Erythroblast (primary cell): ENCODE measurements around the gene RNF123.
A peak's percentile ranks its signal among the peaks of the same experiment; 100 is the strongest.
"Not testable (repeated sequence)": the region's sequence is repeated elsewhere in the genome, so short reads cannot be mapped to it uniquely, and the experiment has no call there.

Experiments
- GATA1 ChIP-seq: IDR thresholded peaks from 2 replicates; pipeline ENCODE4 v1.6.1; 2011; ENCODE audit warnings: low read depth, mild to moderate bottlenecking, control low read depth, low read length, moderate library complexity
- POLR2A ChIP-seq: IDR thresholded peaks from 2 replicates; pipeline ENCODE4 v1.6.1; 2011; ENCODE audit warnings: mild to moderate bottlenecking, low read length

DNA sequence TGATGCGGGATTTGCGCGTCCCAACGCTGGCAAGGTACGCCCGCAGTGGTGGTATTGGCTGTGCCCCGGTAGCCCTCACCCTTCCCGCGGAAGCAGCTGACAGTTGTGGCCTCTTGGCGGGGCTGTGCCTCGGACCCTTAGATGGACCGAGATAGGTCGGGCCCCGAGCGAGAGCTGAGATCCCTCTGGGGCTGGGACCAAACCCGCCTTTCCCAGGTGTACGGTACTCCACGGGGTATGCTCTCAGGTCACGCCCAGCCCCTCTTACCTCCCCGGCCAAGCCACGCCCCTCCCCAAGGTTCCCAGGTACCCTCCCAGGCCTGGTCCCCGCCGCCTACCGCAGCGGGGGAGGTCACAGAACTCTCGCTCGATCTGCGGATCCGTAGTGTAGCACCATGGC, 3.0 kb upstream of the RNF123 start:
- TF ChIP-seq POLR2A = peak; percentile 27
- not testable (repeated sequence) for TF ChIP-seq GATA1
